Keratinocyte (primary cell): ENCODE data around the gene UROC1. TPM values are rescaled to one million over a fixed set of nuclear protein-coding genes. Genes with fewer than 3 reads are reported as not detected.

Experiments
- DNase-seq: peaks from one replicate; pipeline ENCODE4 v3.0.0-alpha.2; 2011; ENCODE audit warnings: low read depth, missing footprints, low spot score
- FAIRE-seq: peaks from 2 replicates; lab custom pipeline; 2011; peaks lifted over from hg19 to GRCh38; lab: Jason Lieb, UNC
- H2AFZ ChIP-seq: 2 replicates; pipeline ENCODE4 v1.6.0; 2012; ENCODE audit warnings: low read length, control low read depth, inconsistent platforms; ENCODE audit not compliant: control insufficient read depth
- H3K27ac ChIP-seq: 2 replicates; pipeline ENCODE4 v1.5.1; 2011; ENCODE audit warnings: low read length; ENCODE audit not compliant: control insufficient read depth, insufficient read depth
- H3K27me3 ChIP-seq: 3 replicates; pipeline ENCODE4 v1.6.0; 2011; ENCODE audit warnings: low read length; ENCODE audit not compliant: control insufficient read depth, insufficient read depth; ENCODE audit errors: extremely low read depth
- H3K36me3 ChIP-seq, 2 experiments: 2 replicates in 1 of 2; 3 replicates in 1 of 2; pipeline ENCODE4 v1.5.1; 2011; ENCODE audit warnings: low read length in 2 of 2, mild to moderate bottlenecking in 1 of 2; ENCODE audit not compliant: control insufficient read depth in 2 of 2, insufficient read depth in 2 of 2; ENCODE audit errors: extremely low read depth in 1 of 2
- H3K4me1 ChIP-seq: 3 replicates; pipeline ENCODE4 v1.5.1; 2011; ENCODE audit warnings: low read length; ENCODE audit not compliant: control insufficient read depth, insufficient read depth; ENCODE audit errors: extremely low read depth
- H3K4me2 ChIP-seq: 3 replicates; pipeline ENCODE4 v1.6.0; 2011; ENCODE audit warnings: low read depth, low read length; ENCODE audit not compliant: control insufficient read depth, insufficient read depth; ENCODE audit errors: extremely low read depth
- H3K4me3 ChIP-seq, 3 experiments: fragments of 200-600 bp in 1 of 3; sonication (generic) in 1 of 3; 2 replicates in 2 of 3; 3 replicates in 1 of 3; pipeline ENCODE4 v1.5.1; 2011 to 2016; ENCODE audit warnings: low read length in 3 of 3, mild to moderate bottlenecking in 3 of 3, control low read depth in 2 of 3, inconsistent platforms in 1 of 3, low read depth in 1 of 3, mixed read lengths in 1 of 3, mixed run types in 1 of 3, moderate library complexity in 1 of 3; ENCODE audit not compliant: control insufficient read depth in 2 of 3, insufficient read depth in 2 of 3; ENCODE audit errors: extremely low read depth in 1 of 3
- H3K79me2 ChIP-seq: 2 replicates; pipeline ENCODE4 v1.6.0; 2012; ENCODE audit warnings: low read length; ENCODE audit not compliant: control insufficient read depth, insufficient read depth
- H3K9ac ChIP-seq: 3 replicates; pipeline ENCODE4 v1.6.0; 2011; ENCODE audit warnings: low read length; ENCODE audit not compliant: control insufficient read depth, insufficient read depth; ENCODE audit errors: extremely low read depth
- H3K9me1 ChIP-seq: 3 replicates; pipeline ENCODE4 v1.6.0; 2011; ENCODE audit warnings: low read length; ENCODE audit not compliant: control insufficient read depth, insufficient read depth; ENCODE audit errors: extremely low read depth
- H3K9me3 ChIP-seq: 2 replicates; pipeline ENCODE4 v1.5.1; 2012; ENCODE audit warnings: low read depth, low read length; ENCODE audit not compliant: control insufficient read depth
- H4K20me1 ChIP-seq: 3 replicates; pipeline ENCODE4 v1.6.0; 2011; ENCODE audit warnings: low read length; ENCODE audit not compliant: control insufficient read depth, insufficient read depth; ENCODE audit errors: extremely low read depth
- EZH2 ChIP-seq: IDR thresholded peaks from one replicate; pipeline ENCODE4 v1.6.1; 2012; ENCODE audit warnings: inconsistent platforms, mild to moderate bottlenecking, low read length, moderate library complexity
- dilution Hi-C: fragments of 300-500 bp; cut with MboI; formaldehyde crosslinking; loops from one replicate; pipeline ENCODE4 v1.7.0; 2020; ENCODE audit warnings: low sequenced_read_pairs; ENCODE audit not compliant: extremely low pct_ligation_motif_present
- polyA plus RNA-seq, 5 experiments: library from polyadenylated mRNA; depleted of rRNA in 3 of 5; stranded (reverse) in 3 of 5; stranded (forward) in 1 of 5; unstranded in 1 of 5; fragments of >200 nt; gene quantifications; 1 replicate in 1 of 5; 2 replicates in 3 of 5; 3 replicates in 1 of 5; pipeline versions ENCODE4 v1.2.1 to v1.2.3, GENCODE V29; 2011 to 2012; ENCODE audit warnings: missing spikeins in 2 of 5, low read depth in 1 of 5, low replicate concordance in 1 of 5
- TF ChIP-seq, protein P1 (sequence below), 3 experiments: IDR thresholded peaks in 1 of 3; conservative IDR thresholded peaks in 1 of 3; optimal IDR thresholded peaks in 1 of 3; 2 replicates in 2 of 3; 3 replicates in 1 of 3; pipeline versions ENCODE3 to v1.5.1; 2011; ENCODE audit warnings: low read length in 3 of 3, mild to moderate bottlenecking in 3 of 3, moderate library complexity in 2 of 3, control low read depth in 1 of 3, inconsistent platforms in 1 of 3; ENCODE audit not compliant: insufficient read depth in 2 of 3; ENCODE audit errors: extremely low read depth in 1 of 3

The UROC1 gene
- polyA plus RNA-seq, 1 donor (not counting 4 experiments of a cell fraction or from before 2014, with no cell fraction given): not detected

DNA sequence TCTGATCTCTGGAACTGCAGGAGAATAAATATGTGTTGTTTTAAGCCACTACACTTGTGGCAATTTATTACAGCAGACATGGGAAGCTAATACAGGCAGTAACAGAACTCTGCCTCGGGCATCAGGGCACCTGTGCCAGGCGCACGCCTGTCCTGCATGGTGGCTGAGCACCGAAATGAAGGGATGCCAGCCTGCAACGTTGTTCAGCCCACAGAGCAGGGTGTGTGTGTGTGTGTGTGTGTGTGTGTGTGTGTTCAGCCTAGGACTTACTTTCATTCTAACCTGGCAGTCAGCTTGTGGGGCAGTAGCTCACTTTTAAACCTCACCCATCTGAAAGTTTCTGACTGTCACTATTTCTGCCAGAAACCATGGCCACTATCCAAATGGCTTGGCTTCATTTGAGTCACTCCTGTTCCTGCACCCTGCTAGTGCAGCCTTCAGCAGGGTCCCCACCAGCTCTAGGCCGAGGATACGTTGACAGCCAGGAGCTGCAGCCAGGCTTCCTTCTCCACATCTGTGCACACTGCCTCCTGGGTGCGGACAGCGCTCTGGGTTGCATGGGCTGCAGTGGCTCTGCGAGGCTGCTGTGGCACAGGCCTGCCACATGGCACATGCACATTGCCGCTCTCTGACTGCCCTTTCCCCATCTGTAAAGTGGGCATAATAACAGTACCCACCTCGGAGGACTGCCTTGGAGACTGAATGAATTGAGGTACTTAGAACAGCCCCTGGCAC lies 4.5 kb downstream of the UROC1 start:
- Histone ChIP-seq H4K20me1 (no peaks in the 10 kb centered on the region), H3K36me3 (no peaks in the 10 kb centered on the region), H3K9me3 (no peaks in the 10 kb centered on the region), H3K27ac (no peak overlapping the region), H3K27me3 (no peaks in the 10 kb centered on the region), H3K79me2 (no peaks in the 10 kb centered on the region), H3K9me1 (no peaks in the 10 kb centered on the region), H2AFZ (no peak overlapping the region), H3K9ac (no peak overlapping the region), H3K4me1 (peaks cover 14% of the 10 kb centered on the region), H3K4me2 (no peak overlapping the region), H3K4me3 (no peak overlapping the region)
- TF ChIP-seq, protein P1, sequence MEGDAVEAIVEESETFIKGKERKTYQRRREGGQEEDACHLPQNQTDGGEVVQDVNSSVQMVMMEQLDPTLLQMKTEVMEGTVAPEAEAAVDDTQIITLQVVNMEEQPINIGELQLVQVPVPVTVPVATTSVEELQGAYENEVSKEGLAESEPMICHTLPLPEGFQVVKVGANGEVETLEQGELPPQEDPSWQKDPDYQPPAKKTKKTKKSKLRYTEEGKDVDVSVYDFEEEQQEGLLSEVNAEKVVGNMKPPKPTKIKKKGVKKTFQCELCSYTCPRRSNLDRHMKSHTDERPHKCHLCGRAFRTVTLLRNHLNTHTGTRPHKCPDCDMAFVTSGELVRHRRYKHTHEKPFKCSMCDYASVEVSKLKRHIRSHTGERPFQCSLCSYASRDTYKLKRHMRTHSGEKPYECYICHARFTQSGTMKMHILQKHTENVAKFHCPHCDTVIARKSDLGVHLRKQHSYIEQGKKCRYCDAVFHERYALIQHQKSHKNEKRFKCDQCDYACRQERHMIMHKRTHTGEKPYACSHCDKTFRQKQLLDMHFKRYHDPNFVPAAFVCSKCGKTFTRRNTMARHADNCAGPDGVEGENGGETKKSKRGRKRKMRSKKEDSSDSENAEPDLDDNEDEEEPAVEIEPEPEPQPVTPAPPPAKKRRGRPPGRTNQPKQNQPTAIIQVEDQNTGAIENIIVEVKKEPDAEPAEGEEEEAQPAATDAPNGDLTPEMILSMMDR (optimal IDR thresholded peaks at IDR 0.05 in 1 of 3, IDR thresholded peaks at IDR 0.05 in 1 of 3, conservative IDR thresholded peaks at IDR 0.05 in 1 of 3; ENCODE audit: extremely low read depth in 1 of 3, insufficient read depth in 2 of 3, low read length in 3 of 3): no peak
- TF ChIP-seq EZH2: no peak
- dilution Hi-C loops: no loop called here
- FAIRE-seq (no peak), DNase-seq (no peak)

DNA sequence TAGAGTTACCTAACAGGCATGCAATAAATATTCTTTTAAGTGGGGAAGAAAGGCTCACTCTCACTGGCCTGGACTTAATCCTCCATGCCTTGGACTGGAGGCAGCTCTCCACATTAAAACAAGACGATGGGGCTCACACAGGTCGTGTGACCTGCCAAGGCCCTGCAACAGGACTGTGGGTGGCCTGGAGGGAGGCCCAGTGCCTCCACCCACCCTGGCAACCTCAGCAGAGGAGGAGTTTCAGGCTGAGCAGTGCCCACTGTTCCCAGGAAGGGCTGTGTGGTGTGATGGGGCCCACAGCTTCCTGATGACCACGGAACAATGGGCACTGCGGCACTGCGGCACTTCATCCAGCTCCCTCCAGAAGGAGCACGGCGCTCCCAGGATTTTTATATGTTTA lies 5.5 kb downstream of the UROC1 start:
- peaks cover 14% of the 10 kb centered on the region for H3K4me1 ChIP-seq
- no peaks in the 10 kb centered on the region for H3K36me3 ChIP-seq
- FAIRE-seq (no peak), DNase-seq (no peak)
- H3K9ac ChIP-seq: no peak overlapping the region
- no peak overlapping the region for H3K4me3 ChIP-seq
- H3K9me1 ChIP-seq: no peaks in the 10 kb centered on the region
- H3K79me2 ChIP-seq: no peaks in the 10 kb centered on the region
- no peaks in the 10 kb centered on the region for H3K9me3 ChIP-seq
- no peak overlapping the region for H2AFZ ChIP-seq
- no peaks in the 10 kb centered on the region for H3K27me3 ChIP-seq
- H3K4me2 ChIP-seq: no peak overlapping the region
- TF ChIP-seq, protein P1 (optimal IDR thresholded peaks at IDR 0.05 in 1 of 3, IDR thresholded peaks at IDR 0.05 in 1 of 3, conservative IDR thresholded peaks at IDR 0.05 in 1 of 3; ENCODE audit: extremely low read depth in 1 of 3, insufficient read depth in 2 of 3, low read length in 3 of 3): no peak
- TF ChIP-seq EZH2: no peak
- H4K20me1 ChIP-seq: no peaks in the 10 kb centered on the region
- no peak overlapping the region for H3K27ac ChIP-seq
- dilution Hi-C loops: no loop called here
